Caco-2 (cell line): Measurements from ENCODE around the gene NOMO2. TPM values are rescaled to one million over a fixed set of nuclear protein-coding genes. Genes with fewer than 3 reads are reported as not detected.
"Not testable (repeated sequence)": the region's sequence is repeated elsewhere in the genome, so short reads cannot be mapped to it uniquely, and the experiment has no call there.

Experiments
- BruUV-seq: library from RNA; stranded (reverse); fragments of 400-500 nt; replicated peaks from 2 replicates; lab custom pipeline; 2021; lab: Mats Ljungman, UMichigan
- CTCF ChIA-PET: fragments of 300-600 bp; sonication (Branson Sonifier 250); formaldehyde crosslinking; loops from one replicate; lab custom pipeline; 2022; ENCODE audit warnings: antibody characterized with exemption; lab: Charles Lee
- POLR2A ChIA-PET: fragments of 300-600 bp; sonication (Branson Sonifier 250); formaldehyde crosslinking; loops from one replicate; lab custom pipeline; 2022; ENCODE audit warnings: antibody characterized with exemption; lab: Charles Lee
- DNase-seq, 2 experiments: peaks; one replicate each; pipeline versions ENCODE4 v3.0.0 to v3.0.0-alpha.2; 2020 to 2022
- H3K27me3 ChIP-seq: replicated peaks from 2 replicates; pipeline ENCODE4 v1.6.0; 2011; ENCODE audit warnings: low read length; ENCODE audit not compliant: control insufficient read depth, insufficient read depth
- H3K36me3 ChIP-seq: 2 replicates; pipeline ENCODE4 v1.5.1; 2011; ENCODE audit warnings: low read length; ENCODE audit not compliant: control insufficient read depth, insufficient read depth
- H3K4me1 ChIP-seq: fragments of 250-450 bp; sonication (Bioruptor Pico); 2 replicates; pipeline ENCODE4 v1.5.1; 2020; ENCODE audit warnings: mild to moderate bottlenecking
- H3K4me3 ChIP-seq: 2 replicates; pipeline ENCODE4 v1.5.1; 2011; ENCODE audit warnings: low read depth, mild to moderate bottlenecking, control low read depth, low read length
- H3K9me3 ChIP-seq: fragments of 250-450 bp; sonication (Bioruptor Pico); 2 replicates; pipeline ENCODE4 v1.5.1; 2020; ENCODE audit warnings: mild to moderate bottlenecking, moderate library complexity
- H3K27ac Mint-ChIP-seq: one replicate; pipeline ENCODE4 v1.8.0; 2022; ENCODE audit warnings: mixed read lengths; ENCODE audit not compliant: unreplicated experiment
- H3K27me3 Mint-ChIP-seq: one replicate; pipeline ENCODE4 v1.8.0; 2022; ENCODE audit warnings: mixed read lengths; ENCODE audit not compliant: insufficient read depth, unreplicated experiment
- H3K36me3 Mint-ChIP-seq: one replicate; pipeline ENCODE4 v1.8.0; 2022; ENCODE audit warnings: mild to moderate bottlenecking, mixed read lengths; ENCODE audit not compliant: insufficient read depth, unreplicated experiment
- H3K4me1 Mint-ChIP-seq: one replicate; pipeline ENCODE4 v1.8.0; 2022; ENCODE audit warnings: low read depth, mixed read lengths; ENCODE audit not compliant: unreplicated experiment
- H3K4me3 Mint-ChIP-seq: one replicate; pipeline ENCODE4 v1.8.0; 2022; ENCODE audit warnings: mild to moderate bottlenecking, moderate library complexity, mixed read lengths; ENCODE audit not compliant: unreplicated experiment
- H3K9me3 Mint-ChIP-seq: one replicate; pipeline ENCODE4 v1.8.0; 2022; ENCODE audit warnings: mixed read lengths; ENCODE audit not compliant: unreplicated experiment
- intact Hi-C: fragments of 100-400 bp; cut with micrococcal nuclease; formaldehyde crosslinking; loops from one replicate; pipeline ENCODE4 v1.10.0; 2022; ENCODE audit not compliant: unreplicated experiment
- microRNA-seq: library from miRNA; unstranded; fragments of <30 nt; microRNA quantifications from one replicate; pipeline ENCODE4 v1.2.0, GENCODE V29; 2022
- total RNA-seq: library from RNA; stranded (reverse); gene quantifications from 2 replicates; pipeline ENCODE4 v1.2.3, GENCODE V29; 2022

NOMO2 gene
- total RNA-seq, 1 experiment from 2014 or later: 142 TPM

DNA sequence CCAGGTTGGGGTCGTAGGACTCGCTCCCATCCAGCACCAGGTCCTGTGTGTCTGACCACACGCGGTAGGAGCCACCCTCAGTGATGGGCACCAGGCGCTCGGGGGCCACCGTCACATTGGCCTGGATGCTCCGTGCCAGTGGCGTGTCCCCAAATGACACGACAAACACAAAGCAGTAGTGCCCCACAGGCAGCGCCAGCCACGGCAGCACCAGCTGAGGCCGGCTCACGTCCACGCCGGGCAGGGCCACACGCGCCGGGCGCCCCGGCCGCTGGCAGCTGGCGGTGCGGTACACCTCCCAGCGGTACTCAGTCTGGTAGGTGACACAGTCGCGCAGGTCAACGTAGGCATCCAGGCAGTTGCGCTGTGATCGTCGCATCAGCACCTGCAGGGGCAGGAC is 177.0 kb downstream of the NOMO2 start:
- BruUV-seq, H3K4me3 ChIP-seq, H3K27me3 ChIP-seq, POLR2A ChIA-PET, H3K27ac Mint-ChIP-seq, intact Hi-C loops, H3K36me3 ChIP-seq, H3K4me3 Mint-ChIP-seq, H3K9me3 Mint-ChIP-seq, H3K27me3 Mint-ChIP-seq, H3K4me1 ChIP-seq, CTCF ChIA-PET, DNase-seq, H3K9me3 ChIP-seq, H3K36me3 Mint-ChIP-seq, H3K4me1 Mint-ChIP-seq: not testable (repeated sequence)

DNA sequence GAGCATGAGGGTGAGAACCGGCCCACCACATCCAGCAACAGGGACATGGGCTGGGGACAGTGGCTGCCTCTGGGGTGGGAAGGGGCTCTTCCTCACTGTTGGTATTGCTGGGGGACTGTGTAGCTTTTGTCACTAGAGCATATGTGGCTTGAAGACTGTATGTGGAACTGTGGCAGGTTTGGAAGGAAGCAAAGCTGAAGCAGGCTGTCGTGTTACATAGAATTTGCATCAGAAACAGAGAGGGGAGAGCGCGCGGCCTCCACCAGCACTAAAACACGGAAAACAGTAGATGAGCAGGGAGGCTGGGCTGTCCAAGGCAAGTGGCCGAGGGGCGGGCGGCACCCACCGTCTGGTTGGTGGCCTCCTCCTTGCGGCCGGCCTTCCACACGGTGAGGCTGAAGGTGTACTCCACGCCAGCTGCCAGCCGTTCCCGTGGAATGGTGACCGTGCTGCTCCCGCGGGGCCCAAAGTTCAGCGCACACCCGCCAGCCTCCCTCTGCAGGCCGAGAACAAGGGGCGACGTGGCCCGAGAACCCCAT is 177.7 kb downstream of the NOMO2 start:
- H3K36me3 Mint-ChIP-seq, CTCF ChIA-PET, POLR2A ChIA-PET: not testable (repeated sequence)

GRCh38 chr16:18382696-18383095 is 179.2 kb downstream of the NOMO2 start:
- H3K36me3 ChIP-seq, H3K27me3 Mint-ChIP-seq, H3K4me3 ChIP-seq, H3K36me3 Mint-ChIP-seq, H3K9me3 ChIP-seq, POLR2A ChIA-PET, intact Hi-C loops, H3K27me3 ChIP-seq, H3K4me1 Mint-ChIP-seq, CTCF ChIA-PET, H3K9me3 Mint-ChIP-seq, DNase-seq, BruUV-seq, H3K4me1 ChIP-seq, H3K27ac Mint-ChIP-seq, H3K4me3 Mint-ChIP-seq: not testable (repeated sequence)

More for the DNA sequence above, 177.7 kb downstream of the NOMO2 start:
- H3K4me1 Mint-ChIP-seq, H3K4me3 ChIP-seq, H3K27me3 Mint-ChIP-seq, H3K27ac Mint-ChIP-seq, H3K4me3 Mint-ChIP-seq, H3K36me3 ChIP-seq, H3K4me1 ChIP-seq, DNase-seq, BruUV-seq, H3K27me3 ChIP-seq, H3K9me3 ChIP-seq, intact Hi-C loops, H3K9me3 Mint-ChIP-seq: not testable (repeated sequence)

Small RNA genes within 50 kb of the gene (microRNA-seq; reads per million reads assigned to microRNA genes)
- gene MIR3179-3: not detected
- not detected for gene MIR3179-4
- gene MIR3180-3: not detected
- gene MIR3670-3: not detected
- not detected for gene MIR3670-4
- gene MIR6770-3: not detected

Other genes with a start within 250 kb of the NOMO2 start
- gene NPIPA8, start 225.4 kb downstream of the NOMO2 start, total RNA-seq: 0.70 TPM in 1 of 2 replicates, not detected in the other
- 1,469 and 1,473 TPM in 2 replicates for gene RPS15A, start 228.2 kb upstream of the NOMO2 start, total RNA-seq
- gene ARL6IP1, start 239.5 kb upstream of the NOMO2 start, total RNA-seq: 193 and 207 TPM in 2 replicates